IMR-90 (cell line): ENCODE data around the gene FAM161A. TPM values are rescaled to one million over a fixed set of nuclear protein-coding genes. Genes with fewer than 3 reads are reported as not detected.

Source experiments
- ATAC-seq: fragments of 200-7000 bp; cut with Tn5 transposase; 2 replicates; pipeline ENCODE4 v1.9.1; 2020; ENCODE audit warnings: low read depth, mild to moderate bottlenecking, moderate library complexity
- BruUV-seq: library from RNA; stranded (reverse); fragments of 400-500 nt; replicated peaks from 2 replicates; lab custom pipeline; 2021; lab: Mats Ljungman, UMichigan
- CTCF ChIA-PET: fragments of 300-600 bp; formaldehyde crosslinking; extraction: SDS; loops from one replicate; lab custom pipeline; 2021; ENCODE audit warnings: antibody characterized with exemption; lab: Yijun Ruan, JAX
- POLR2A ChIA-PET: fragments of 300-600 bp; sonication (Branson Sonifier 250); formaldehyde crosslinking; loops from one replicate; lab custom pipeline; 2022; ENCODE audit warnings: antibody characterized with exemption; ENCODE audit not compliant: unreplicated experiment; lab: Charles Lee
- DNase-seq: peaks from one replicate; pipeline ENCODE4 v3.0.0; 2013
- H2AFZ ChIP-seq: replicated peaks from 2 replicates; pipeline ENCODE3; 2013; ENCODE audit warnings: low read length, mild to moderate bottlenecking; ENCODE audit not compliant: poor library complexity
- H2AK5ac ChIP-seq: 2 replicates; pipeline ENCODE4 v1.6.1; 2013; ENCODE audit warnings: low read depth, low read length, inconsistent platforms
- H2AK9ac ChIP-seq: replicated peaks from 2 replicates; pipeline ENCODE3; 2013; ENCODE audit warnings: mild to moderate bottlenecking, low read depth, low read length, moderate library complexity; ENCODE audit not compliant: poor library complexity
- H2BK120ac ChIP-seq: 2 replicates; pipeline ENCODE4 v1.6.1; 2013; ENCODE audit warnings: low read depth, low read length, inconsistent platforms
- H2BK15ac ChIP-seq: 3 replicates; pipeline ENCODE4 v1.6.1; 2013; ENCODE audit warnings: low read depth, low read length, inconsistent platforms
- H2BK20ac ChIP-seq: 2 replicates; pipeline ENCODE4 v1.6.1; 2013; ENCODE audit warnings: low read depth, mild to moderate bottlenecking, inconsistent platforms, low read length, moderate library complexity
- H2BK5ac ChIP-seq: 2 replicates; pipeline ENCODE4 v1.6.1; 2013; ENCODE audit warnings: mild to moderate bottlenecking, low read depth, low read length, inconsistent platforms; ENCODE audit not compliant: poor library complexity, severe bottlenecking
- H3K14ac ChIP-seq: replicated peaks from 2 replicates; pipeline ENCODE4 v1.6.1; 2013; ENCODE audit warnings: low read depth, low read length, inconsistent platforms
- H3K18ac ChIP-seq: 2 replicates; pipeline ENCODE4 v1.6.1; 2013; ENCODE audit warnings: low read depth, low read length, control low read depth
- H3K23ac ChIP-seq: 2 replicates; pipeline ENCODE4 v1.6.1; 2013; ENCODE audit warnings: low read depth, low read length, inconsistent platforms
- H3K27ac ChIP-seq: 2 replicates; pipeline ENCODE4 v1.5.1; 2013; ENCODE audit warnings: mild to moderate bottlenecking, control low read depth, low read length; ENCODE audit not compliant: insufficient read depth
- H3K27me3 ChIP-seq: 2 replicates; pipeline ENCODE4 v1.6.1; 2013; ENCODE audit warnings: low read length; ENCODE audit not compliant: control insufficient read depth, insufficient read depth
- H3K36me3 ChIP-seq: 2 replicates; pipeline ENCODE4 v1.6.1; 2013; ENCODE audit warnings: low read length, mixed read lengths; ENCODE audit not compliant: control insufficient read depth, insufficient read depth
- H3K4ac ChIP-seq: 2 replicates; pipeline ENCODE4 v1.6.1; 2013; ENCODE audit warnings: low read depth, low read length, inconsistent platforms
- H3K4me1 ChIP-seq: 2 replicates; pipeline ENCODE4 v1.6.1; 2013; ENCODE audit warnings: low read length, mixed read lengths; ENCODE audit not compliant: control insufficient read depth, insufficient read depth
- H3K4me2 ChIP-seq: 2 replicates; pipeline ENCODE4 v1.6.1; 2013; ENCODE audit warnings: low read depth, mild to moderate bottlenecking, control low read depth, low read length, moderate library complexity
- H3K4me3 ChIP-seq: 2 replicates; pipeline ENCODE4 v1.5.1; 2013; ENCODE audit warnings: low read depth, mild to moderate bottlenecking, control low read depth, low read length, moderate library complexity; ENCODE audit not compliant: insufficient read depth
- H3K56ac ChIP-seq: 2 replicates; pipeline ENCODE4 v1.6.1; 2013; ENCODE audit warnings: low read length, inconsistent platforms; ENCODE audit not compliant: insufficient read depth; ENCODE audit errors: extremely low read depth
- H3K79me1 ChIP-seq, 2 experiments: 2 replicates each; pipeline ENCODE4 v1.6.1; 2013; ENCODE audit warnings: low read length in 2 of 2, inconsistent platforms in 1 of 2, low read depth in 1 of 2
- H3K9ac ChIP-seq: 2 replicates; pipeline ENCODE4 v1.6.1; 2013; ENCODE audit warnings: low read depth, low read length, control low read depth
- H3K9me1 ChIP-seq: 2 replicates; pipeline ENCODE4 v1.6.1; 2013; ENCODE audit warnings: low read length, inconsistent platforms; ENCODE audit not compliant: insufficient read depth
- H3K9me3 ChIP-seq: 2 replicates; pipeline ENCODE4 v1.6.1; 2013; ENCODE audit warnings: low read length; ENCODE audit not compliant: control insufficient read depth, insufficient read depth
- H4K20me1 ChIP-seq: 2 replicates; pipeline ENCODE4 v1.6.1; 2013; ENCODE audit warnings: low read length, inconsistent platforms; ENCODE audit not compliant: insufficient read depth
- H4K5ac ChIP-seq: 2 replicates; pipeline ENCODE4 v1.6.1; 2013; ENCODE audit warnings: mild to moderate bottlenecking, low read depth, low read length, control low read depth
- H4K8ac ChIP-seq, 2 experiments: 2 replicates each; pipeline ENCODE4 v1.6.1; 2013; ENCODE audit warnings: low read depth in 2 of 2, low read length in 2 of 2, control low read depth in 1 of 2, inconsistent platforms in 1 of 2
- H4K91ac ChIP-seq: 2 replicates; pipeline ENCODE4 v1.6.1; 2013; ENCODE audit warnings: low read depth, low read length, inconsistent platforms; ENCODE audit not compliant: insufficient read depth
- BHLHE40 ChIP-seq: fragments of 150-350 bp; IDR thresholded peaks from 2 replicates; pipeline ENCODE4 v1.6.1; 2016; ENCODE audit warnings: mild to moderate bottlenecking, low read depth, low read length
- CEBPB ChIP-seq: IDR thresholded peaks from 2 replicates; pipeline ENCODE4 v1.6.1; 2012; ENCODE audit warnings: low read depth, low read length, improper control_type of control experiment
- CHD1 ChIP-seq: IDR thresholded peaks from 2 replicates; pipeline ENCODE4 v1.6.1; 2012; ENCODE audit warnings: low read depth, low read length, improper control_type of control experiment
- CTCF ChIP-seq: conservative IDR thresholded peaks from 2 replicates; pipeline ENCODE4 v1.5.1; 2012; ENCODE audit warnings: mild to moderate bottlenecking, low read depth, low read length, improper control_type of control experiment
- ELK1 ChIP-seq: fragments of 150-350 bp; IDR thresholded peaks from 2 replicates; pipeline ENCODE4 v1.6.1; 2016; ENCODE audit warnings: low read depth, mild to moderate bottlenecking, low read length, moderate library complexity, borderline replicate concordance
- FOS ChIP-seq: fragments of 150-350 bp; IDR thresholded peaks from 2 replicates; pipeline ENCODE4 v1.6.1; 2016; ENCODE audit warnings: low read depth, low read length
- MAFK ChIP-seq: IDR thresholded peaks from 2 replicates; pipeline ENCODE4 v1.6.1; 2012; ENCODE audit warnings: low read depth, low read length, improper control_type of control experiment
- MAZ ChIP-seq: IDR thresholded peaks from 2 replicates; pipeline ENCODE4 v1.6.1; 2012; ENCODE audit warnings: low read depth, mild to moderate bottlenecking, low read length, improper control_type of control experiment, moderate library complexity, borderline replicate concordance
- MXI1 ChIP-seq: IDR thresholded peaks from 2 replicates; pipeline ENCODE4 v1.6.1; 2012; ENCODE audit warnings: low read depth, mild to moderate bottlenecking, low read length, moderate library complexity, borderline replicate concordance
- NFE2L2 ChIP-seq: fragments of 150-350 bp; IDR thresholded peaks from 2 replicates; pipeline ENCODE4 v1.6.1; 2016; ENCODE audit warnings: low read depth, mild to moderate bottlenecking, low read length
- POLR2A ChIP-seq: IDR thresholded peaks from 2 replicates; pipeline ENCODE4 v1.6.1; 2012; ENCODE audit warnings: mild to moderate bottlenecking, low read depth, low read length
- RAD21 ChIP-seq: IDR thresholded peaks from 2 replicates; pipeline ENCODE4 v1.6.1; 2012; ENCODE audit warnings: low read length, improper control_type of control experiment
- RCOR1 ChIP-seq: IDR thresholded peaks from 2 replicates; pipeline ENCODE4 v1.6.1; 2012; ENCODE audit warnings: mild to moderate bottlenecking, low read length, improper control_type of control experiment; ENCODE audit not compliant: insufficient replicate concordance
- RFX5 ChIP-seq: IDR thresholded peaks from 2 replicates; pipeline ENCODE4 v1.8.0; 2012; ENCODE audit warnings: low read depth, mild to moderate bottlenecking, low read length, moderate library complexity
- SMC3 ChIP-seq: fragments of 150-350 bp; IDR thresholded peaks from 2 replicates; pipeline ENCODE4 v1.6.1; 2016; ENCODE audit warnings: low read depth, mild to moderate bottlenecking, antibody characterized with exemption, low read length, moderate library complexity
- USF2 ChIP-seq: fragments of 150-350 bp; IDR thresholded peaks from 2 replicates; pipeline ENCODE4 v1.6.1; 2017; ENCODE audit warnings: mild to moderate bottlenecking, antibody characterized with exemption, low read length, low read depth
- WGBS, 2 experiments: methylation state at CpG; one replicate each; pipeline versions ENCODE4 v1.1.5 to v1.1.7; 2013; ENCODE audit warnings: missing lambda C conversion rate in 2 of 2; ENCODE audit not compliant: insufficient read length in 1 of 2; ENCODE audit errors: extremely low coverage in 2 of 2; 5-methylcytosine and 5-hydroxymethylcytosine counted together
- dilution Hi-C: fragments of 300-500 bp; cut with HindIII; formaldehyde crosslinking; loops from one replicate; pipeline ENCODE4 v1.14.3; 2018; ENCODE audit warnings: low sequenced_read_pairs; ENCODE audit not compliant: unreplicated experiment
- in situ Hi-C: fragments of 300-500 bp; cut with MboI; formaldehyde crosslinking; loops from 3 replicates; pipeline ENCODE4 v1.14.3; 2019; ENCODE audit warnings: low sequenced_read_pairs, inconsistent platforms, mixed read lengths
- intact Hi-C: fragments of 100-400 bp; cut with micrococcal nuclease; formaldehyde crosslinking; loops from 2 replicates; pipeline ENCODE4 v1.10.0; 2022
- polyA plus RNA-seq, 3 experiments: library from polyadenylated mRNA; depleted of rRNA; stranded (reverse); fragments of >200 nt; gene quantifications; 2 replicates each; pipeline ENCODE4 v1.2.3, GENCODE V29; 2012; ENCODE audit warnings: low replicate concordance in 1 of 3
- total RNA-seq: library from RNA; depleted of rRNA; stranded (reverse); fragments of >200 nt; gene quantifications from 2 replicates; pipeline ENCODE4 v1.2.3, GENCODE V29; 2012

Gene FAM161A
- total and polyA plus RNA-seq, 2 of the 4 experiments (the other 2 are of a cell fraction) = 0.80 to 1.3 TPM

- Histone ChIP-seq H3K9me3 (no peaks in the 10 kb centered on the region), H4K20me1 (no peaks in the 10 kb centered on the region), H3K9me1 (peaks cover 6% of the 10 kb centered on the region; the same call in 1 of the 2 replicates), H4K5ac (peak overlapping the region; percentile 24; the same call in 1 of the 2 replicates), H2BK15ac (no peak overlapping the region), H2AFZ (peak overlapping the region; percentile 99), H3K27ac (no peak overlapping the region), H3K4me2 (no peak overlapping the region; the same call in 1 of the 2 replicates), H2BK20ac (no peak overlapping the region), H3K56ac (no peak overlapping the region), H3K79me1 (peaks cover 0 to 3% of the 10 kb centered on the region in 2 experiments; a peak in 1 of 4 replicates), H4K91ac (no peak overlapping the region), H2AK5ac (no peak overlapping the region), H3K27me3 (no peaks in the 10 kb centered on the region), H2AK9ac (peak overlapping the region; percentile 8), H3K4ac (no peak overlapping the region), H3K4me1 (no peaks in the 10 kb centered on the region), H3K18ac (no peak overlapping the region), H4K8ac (peak overlapping the region; percentile 68 to 98; a peak in 3 of 4 replicates), H3K9ac (no peak overlapping the region), H3K23ac (no peak overlapping the region), H3K4me3 (no peak overlapping the region), H2BK5ac (no peak overlapping the region), H3K36me3 (no peaks in the 10 kb centered on the region), H2BK120ac (no peak overlapping the region), H3K14ac (0 out of 2 replicates have a peak overlapping the region, but pooled peaks have one; percentile 88)
- in situ Hi-C loops (no loop called here), intact Hi-C loops (loop anchor here (2.0 kb wide), 1 partner anchor 318 kb away; no protein-coding TSS in a partner anchor), dilution Hi-C loops (no loop called here)
- ATAC-seq (no peak), DNase-seq (no peak)
- TF ChIP-seq SMC3 (no peak), MXI1 (no peak), NFE2L2 (no peak), RCOR1 (no peak), CEBPB (no peak), MAFK (no peak), USF2 (no peak), RFX5 (no peak), RAD21 (no peak), ELK1 (no peak), CTCF (no peak), POLR2A (no peak), BHLHE40 (no peak), FOS (no peak), MAZ (no peak), CHD1 (no peak)
- ChIA-PET CTCF (no interaction called here), POLR2A (no interaction called here)
- no TSS peak for BruUV-seq
- WGBS, 2 experiments = 17% methylated on average over 1 of the region's 9 CpGs; no CpG with 5 or more reads in 1 of the 2 experiments
These were observed 1.4 kb upstream of the FAM161A start for GRCh38 chr2:61855318-61855613.
